NOMO-1 treated with DMSO at 0.1 percent for 48 hours (cell line): ENCODE data around the gene IL31RA.
A peak's percentile ranks its signal among the peaks of the same experiment; 100 is the strongest.

ENCODE experiments used
- DNase-seq: peaks from one replicate; lab custom pipeline; 2025; ENCODE audit not compliant: unreplicated experiment; lab: John Stamatoyannopoulos, UW

IL31RA gene

DNA sequence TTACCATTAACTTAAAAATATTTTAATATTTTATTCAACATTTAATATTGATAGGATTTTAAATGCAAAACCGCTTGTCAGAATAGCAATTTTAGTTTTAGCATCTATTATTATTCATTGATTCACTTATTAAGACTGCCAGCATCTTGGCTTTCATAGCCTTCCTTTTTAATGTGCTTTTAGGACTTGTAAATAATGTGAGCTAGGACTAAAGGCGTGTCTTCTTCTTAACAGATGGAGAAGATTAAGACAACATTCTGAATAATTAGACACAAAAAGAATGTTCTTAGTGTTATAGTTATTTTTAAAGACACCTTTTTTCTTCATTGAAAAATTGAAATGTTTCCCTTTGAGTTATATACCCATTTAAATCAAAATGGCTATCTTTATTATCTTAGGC is 6.9 kb downstream of the IL31RA start:
- no peak for DNase-seq

DNA sequence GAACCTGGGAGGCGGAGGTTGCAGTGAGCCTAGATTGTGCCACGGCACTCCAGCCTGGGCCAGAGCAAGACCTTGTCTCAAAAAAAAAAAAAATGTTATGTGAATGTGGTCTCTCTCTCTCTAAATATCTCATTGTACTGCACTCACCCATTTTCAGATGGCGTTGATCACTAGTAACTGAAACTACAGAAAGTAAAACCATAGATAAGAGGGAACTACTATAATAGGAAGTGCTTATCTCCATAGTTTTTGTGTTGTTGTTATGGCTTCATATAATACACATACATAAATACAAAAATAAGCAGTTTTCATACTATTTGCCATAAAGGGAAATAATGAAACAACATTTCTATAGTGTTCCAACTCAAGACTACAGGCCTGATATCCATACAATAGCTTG is 9.1 kb downstream of the IL31RA start:
- DNase-seq = peak; percentile 72

DNA sequence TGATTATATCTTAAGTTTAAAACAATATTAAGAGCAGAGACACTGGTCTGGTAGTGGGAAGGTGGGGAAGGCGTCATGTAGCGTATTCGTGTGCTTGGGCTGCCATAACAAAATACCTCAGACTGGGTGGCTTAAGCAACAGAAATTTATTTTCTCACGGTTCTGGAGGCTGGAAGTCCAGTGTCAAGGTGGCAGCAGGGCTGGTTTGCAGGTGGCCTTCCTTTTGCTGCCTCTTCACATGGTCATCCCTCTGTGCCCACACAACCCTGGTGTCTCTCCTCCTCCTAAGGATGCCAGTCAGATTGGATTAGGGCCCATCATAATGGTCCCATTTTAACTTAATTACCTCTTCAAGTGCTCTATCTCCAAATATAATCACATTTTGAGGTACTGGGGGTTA is 9.6 kb downstream of the IL31RA start:
- no peak for DNase-seq

DNA sequence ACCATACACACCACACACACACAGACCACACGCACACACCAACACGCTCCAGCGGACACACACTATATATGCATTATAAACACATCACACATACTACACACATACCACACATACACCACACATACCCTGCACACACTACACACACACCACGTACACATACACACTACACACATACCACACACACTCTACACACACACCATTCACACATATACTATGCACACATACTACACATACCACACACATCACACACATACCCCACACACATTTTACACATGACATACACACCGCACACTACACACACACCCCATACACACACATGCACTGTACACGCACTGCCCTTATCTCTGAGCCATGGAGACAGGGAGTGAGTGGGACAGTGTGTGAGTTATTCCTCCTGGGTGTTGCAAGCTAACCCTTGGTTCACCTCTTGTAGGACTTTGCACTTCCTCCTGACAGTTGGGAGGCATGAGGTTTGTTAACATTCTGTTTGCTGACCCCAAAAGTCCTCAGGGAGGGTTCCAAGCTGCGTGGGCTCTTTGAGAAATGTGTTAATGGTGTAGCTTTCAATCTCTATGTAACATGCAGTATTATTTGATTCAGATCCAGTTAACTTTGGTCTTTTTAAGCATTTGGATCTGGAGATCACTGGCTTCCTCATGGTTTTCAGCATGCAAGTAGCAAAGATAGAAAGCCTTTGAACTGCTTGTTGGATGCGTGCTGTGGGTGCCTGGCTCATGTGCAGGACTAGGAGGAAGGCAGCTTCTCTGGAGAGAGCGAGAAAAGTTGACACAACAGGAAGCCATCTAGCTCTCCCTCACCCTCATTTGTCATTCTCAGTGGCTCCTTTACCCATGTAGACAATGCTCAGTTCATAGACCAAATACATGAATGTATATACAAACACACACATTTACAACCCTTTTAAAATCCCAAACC is 13.7 kb downstream of the IL31RA start:
- DNase-seq = peak; percentile 88

DNA sequence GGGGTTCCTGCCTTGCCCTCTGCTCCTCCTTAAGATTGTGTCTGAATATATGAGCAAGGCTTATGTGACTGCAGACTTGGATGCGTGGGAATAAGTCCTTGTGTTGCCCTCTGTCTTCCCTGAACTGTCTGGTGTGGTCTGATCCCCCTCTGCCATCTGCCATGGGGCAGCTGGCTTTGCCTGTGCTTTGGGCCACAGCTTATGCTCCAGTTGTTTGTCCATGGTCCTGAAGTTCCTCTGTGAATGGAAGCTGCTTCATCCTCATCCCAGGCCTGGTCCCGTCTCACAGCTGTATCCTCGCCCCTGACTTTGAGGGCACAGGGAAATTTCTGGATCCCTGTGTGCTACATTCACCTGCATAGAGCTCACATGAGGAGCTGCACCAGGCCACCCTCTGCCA is 14.7 kb downstream of the IL31RA start:
- DNase-seq = no peak

DNA sequence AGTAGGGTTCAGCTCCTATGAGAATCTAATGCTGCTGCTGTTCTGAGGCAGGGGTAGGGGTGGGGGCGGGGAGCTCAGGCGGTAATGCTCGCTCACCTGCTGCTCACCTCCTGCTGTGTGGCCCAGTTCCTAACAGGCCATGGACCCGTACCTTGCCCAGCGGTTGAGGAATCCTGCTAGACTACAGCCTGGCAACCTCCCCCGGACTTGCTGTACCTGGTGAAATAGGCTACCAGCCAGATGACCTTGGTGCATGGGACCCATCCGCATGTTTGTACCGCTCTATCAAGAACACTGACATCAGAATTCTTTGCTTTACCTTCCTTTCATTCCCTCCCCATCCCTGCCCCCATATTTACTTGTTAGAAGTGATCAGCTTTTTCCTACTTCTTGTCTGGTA is 15.3 kb downstream of the IL31RA start:
- no peak for DNase-seq

DNA sequence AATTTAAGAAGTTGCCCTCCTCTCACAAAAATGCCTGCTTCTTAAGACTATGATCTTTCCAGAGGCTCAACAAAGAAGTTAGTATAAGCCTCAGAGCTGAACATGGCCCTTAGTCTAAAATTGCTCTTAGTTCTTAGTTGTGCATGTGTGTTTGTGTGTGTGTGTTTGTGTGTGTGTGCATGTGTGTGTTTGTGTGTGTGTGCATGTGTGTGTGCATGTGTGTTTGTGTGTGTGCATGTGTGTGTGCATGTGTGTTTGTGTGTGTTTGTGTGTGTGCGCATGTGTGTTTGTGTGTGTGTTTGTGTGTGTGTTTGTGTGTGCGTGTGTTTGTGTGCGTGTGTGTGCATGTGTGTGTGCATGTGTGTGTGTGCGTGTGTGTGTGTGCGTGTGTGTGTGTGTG is 15.8 kb downstream of the IL31RA start:
- no peak for DNase-seq

DNA sequence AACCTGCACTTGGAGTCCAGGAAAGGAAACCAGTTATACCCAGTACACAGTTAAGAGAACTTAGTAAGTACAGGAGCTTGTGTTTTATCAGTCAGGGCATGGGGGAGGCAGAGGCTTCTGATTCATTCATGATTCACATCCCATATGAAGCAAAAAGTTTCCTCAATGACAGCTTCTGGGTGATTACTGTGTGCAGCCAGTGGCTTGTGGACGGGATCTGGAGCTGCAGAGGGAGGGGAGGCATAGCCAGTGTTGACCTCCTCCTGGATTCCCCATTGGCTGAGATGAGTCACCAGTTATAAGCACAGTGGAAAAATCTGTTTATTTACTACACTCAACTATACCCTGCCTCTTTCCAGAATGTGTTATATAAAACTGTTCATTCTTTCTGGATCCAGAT is 17.7 kb downstream of the IL31RA start:
- peak; percentile 35 for DNase-seq

DNA sequence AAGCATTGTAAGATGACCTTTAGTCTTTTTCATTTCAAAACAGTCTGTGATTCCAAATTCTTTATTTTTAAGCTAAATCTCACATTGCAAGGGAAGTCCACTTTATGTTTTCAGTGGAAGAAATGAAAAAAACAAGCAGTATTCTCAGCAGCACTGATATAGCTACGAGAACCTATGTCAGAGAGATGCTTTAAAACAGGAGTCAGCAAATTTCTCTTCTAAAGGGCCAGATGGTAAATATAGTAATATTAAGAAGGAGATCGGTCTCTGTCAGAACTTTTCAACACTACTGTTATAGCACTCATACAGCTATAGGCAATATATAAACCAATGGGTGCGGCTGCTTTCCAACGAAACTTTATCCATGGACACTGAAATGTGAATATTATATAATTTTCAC is 18.7 kb downstream of the IL31RA start:
- no peak for DNase-seq

DNA sequence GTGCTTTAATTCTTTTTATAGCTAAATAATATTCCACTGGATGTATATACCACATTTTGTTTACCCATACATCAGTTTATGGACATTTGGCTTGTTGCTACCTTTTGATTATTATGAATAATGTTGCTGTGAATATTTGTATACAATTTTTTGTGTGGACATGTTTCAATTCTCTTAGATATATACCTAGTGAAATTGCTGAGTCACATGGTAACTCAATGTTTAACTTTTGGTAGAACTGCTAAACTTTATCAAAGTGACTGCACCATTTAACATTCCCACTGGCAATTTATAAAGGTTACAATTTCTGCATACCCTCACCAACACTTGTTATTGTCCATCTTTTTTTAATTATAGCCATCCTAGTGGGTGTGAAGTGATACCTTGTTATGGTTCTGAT is 22.1 kb downstream of the IL31RA start:
- no peak for DNase-seq

DNA sequence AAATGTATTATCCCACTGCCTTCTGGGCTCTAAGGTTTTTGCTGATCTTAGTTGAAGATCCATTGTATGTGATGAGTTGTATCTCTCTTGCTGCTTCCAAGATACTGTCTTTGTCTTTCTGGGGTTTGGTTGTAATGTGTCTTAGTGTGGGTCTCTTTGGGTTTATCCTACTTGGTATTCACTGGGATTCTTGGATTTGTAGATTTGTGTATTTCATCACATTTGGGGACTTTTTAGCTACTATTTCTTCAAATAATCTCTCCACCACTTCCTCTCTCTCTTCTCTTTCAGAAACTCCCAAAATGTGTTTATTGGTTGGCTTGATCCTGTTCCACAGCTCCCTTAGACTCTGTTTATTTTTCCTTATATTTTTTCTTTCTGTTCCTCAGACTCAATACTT is 26.5 kb downstream of the IL31RA start:
- no peak for DNase-seq

DNA sequence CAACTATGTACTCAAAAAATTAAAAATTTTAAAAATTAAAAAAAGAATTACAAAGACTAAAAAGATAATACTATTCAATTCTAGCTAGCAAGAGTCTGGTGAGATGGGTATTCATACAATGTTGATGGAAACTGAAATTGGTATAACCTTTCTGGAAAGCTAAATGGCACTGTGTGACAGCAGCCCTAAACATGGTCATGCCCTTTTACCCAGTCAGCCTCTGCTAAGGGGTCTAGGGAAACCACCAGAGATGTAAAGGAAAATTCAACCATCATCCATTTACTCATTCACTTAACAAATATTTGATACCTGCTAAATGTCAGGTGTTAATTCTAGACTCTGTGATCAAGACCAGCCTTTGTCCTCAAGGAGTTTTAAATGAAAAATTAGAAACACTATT is 29.3 kb downstream of the IL31RA start:
- DNase-seq = no peak

DNA sequence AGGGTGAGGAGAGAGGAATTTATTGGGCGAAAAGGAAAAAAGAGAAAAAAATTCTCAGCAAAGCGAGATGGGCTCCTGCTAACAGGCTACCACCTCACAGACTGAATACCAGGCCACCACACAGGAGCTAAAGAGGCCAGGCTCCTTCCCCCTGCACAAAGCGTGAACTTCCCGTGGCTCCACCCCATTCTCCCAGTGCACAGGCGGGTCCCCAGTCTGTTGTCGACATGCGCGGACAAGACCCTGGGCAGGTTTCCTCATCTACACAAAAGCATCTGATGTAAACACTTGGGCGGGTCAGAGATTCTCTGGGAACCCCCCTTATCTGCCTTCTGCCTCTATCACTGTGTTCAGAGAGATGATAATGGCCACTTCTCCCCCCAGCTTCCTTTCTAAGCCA is 34.2 kb downstream of the IL31RA start:
- no peak for DNase-seq

DNA sequence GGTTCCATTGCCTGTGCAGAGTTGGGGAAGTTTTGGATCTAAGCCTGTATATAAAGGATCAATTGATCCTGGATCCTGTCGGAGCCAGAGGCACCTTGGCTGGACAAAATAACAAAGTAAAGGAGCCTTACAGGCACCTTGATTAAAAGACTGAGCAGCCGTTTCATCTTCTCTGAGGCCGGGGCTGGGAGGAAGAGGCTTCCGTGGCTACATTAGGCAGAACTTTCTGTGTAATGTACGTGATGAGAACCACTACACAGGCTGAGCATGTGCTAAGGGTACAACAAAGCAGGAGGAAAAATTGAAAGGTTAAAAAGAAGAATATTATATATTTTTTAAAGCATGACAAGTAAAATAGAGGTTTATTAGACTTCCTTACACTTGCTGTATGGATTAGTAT is 37.0 kb downstream of the IL31RA start:
- DNase-seq = no peak

DNA sequence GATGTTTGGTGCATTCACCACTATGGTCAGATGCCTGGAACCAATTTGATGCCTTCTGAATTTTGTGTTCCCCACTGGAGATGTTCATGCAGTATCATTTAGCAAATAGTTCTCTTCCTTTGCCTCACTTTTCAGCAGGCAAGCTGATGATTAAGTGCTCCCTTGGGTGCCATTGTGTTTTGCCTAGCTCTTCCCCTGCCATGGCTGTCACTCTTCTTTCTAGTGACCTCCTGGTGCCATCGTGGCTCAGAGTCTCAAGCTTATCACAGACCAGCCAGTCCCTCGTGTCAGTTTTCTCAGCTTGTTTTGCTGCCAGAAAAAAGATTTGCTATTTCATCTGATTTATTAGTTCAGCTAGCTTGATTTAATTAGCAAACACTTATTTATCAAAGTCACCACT is 41.3 kb downstream of the IL31RA start:
- no peak for DNase-seq

DNA sequence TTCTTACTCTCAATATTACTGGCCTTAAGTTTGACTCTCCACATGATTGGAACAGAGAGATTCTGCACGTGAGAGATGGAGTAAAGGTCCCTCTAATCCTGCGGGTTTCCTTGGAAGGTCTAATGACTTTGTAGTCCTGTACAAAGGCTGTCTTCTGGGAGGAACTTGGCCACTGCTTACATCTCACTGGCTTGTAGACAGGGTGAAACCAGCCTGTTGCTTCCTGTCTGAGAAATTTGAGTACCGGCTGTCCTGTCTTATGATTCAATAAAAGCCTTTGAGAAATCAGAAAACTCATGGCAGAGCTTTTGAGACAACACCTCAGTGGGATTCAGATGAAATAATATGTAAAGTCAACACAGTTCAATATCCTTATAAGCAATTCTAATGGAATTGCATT is 43.0 kb downstream of the IL31RA start:
- DNase-seq = no peak

DNA sequence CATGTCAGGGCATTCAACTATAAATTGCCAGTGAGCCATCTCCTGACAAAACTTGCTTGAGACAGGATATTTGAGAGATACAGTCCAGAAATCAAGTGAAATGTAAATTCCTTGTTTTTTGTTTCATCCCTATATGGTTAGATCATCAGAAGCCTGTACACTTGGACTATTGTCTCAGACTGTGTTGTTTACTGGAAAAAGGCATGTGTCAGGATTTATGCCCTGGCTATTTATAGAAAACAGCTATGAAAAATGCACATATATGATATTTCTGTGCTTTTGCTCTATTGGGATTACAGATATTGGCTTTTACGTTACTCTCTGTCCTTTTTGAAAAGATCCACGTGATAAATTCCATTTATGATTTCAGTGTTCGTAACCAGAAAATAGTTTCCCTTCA is 44.2 kb downstream of the IL31RA start:
- DNase-seq = no peak

DNA sequence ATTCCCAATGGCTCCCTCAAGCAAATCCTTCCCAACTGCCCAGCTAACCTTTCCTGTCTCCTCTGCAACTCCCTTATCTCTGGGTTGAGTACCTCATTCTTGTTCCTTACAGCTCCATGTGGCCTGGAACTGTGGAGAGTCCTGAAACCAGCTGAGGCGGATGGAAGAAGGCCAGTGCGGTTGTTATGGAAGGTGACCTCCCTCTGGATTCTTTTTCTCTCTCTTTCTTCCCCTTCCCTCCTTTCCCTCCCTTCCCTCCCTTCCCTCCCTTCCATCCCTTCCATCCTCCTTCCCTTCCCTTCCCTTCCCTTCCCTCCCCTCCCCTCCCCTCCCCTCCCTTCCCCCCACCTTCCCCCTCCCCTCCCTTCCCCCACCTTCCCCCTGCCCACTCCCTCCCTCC is 45.1 kb downstream of the IL31RA start:
- DNase-seq = no peak

DNA sequence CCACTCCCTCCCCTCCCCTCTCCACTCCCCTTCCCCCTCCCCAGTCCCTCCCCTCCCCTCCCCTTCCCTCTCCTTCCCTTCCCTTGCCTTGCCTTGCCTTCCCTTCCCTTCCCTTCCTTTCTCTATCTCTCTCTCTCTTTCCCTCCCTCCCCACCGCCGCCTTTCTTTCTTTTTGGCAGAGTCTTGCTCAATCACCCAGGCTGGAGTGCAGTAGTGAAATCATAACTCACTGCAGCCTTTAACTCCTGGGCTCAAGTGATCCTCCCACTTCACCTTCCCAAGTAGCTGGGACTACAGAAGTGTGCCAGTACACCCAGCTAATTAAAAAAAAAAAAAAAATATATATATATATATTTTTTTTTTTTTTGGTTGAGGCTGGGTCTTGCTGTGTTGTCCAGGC is 45.5 kb downstream of the IL31RA start:
- peak; percentile 29 for DNase-seq

DNA sequence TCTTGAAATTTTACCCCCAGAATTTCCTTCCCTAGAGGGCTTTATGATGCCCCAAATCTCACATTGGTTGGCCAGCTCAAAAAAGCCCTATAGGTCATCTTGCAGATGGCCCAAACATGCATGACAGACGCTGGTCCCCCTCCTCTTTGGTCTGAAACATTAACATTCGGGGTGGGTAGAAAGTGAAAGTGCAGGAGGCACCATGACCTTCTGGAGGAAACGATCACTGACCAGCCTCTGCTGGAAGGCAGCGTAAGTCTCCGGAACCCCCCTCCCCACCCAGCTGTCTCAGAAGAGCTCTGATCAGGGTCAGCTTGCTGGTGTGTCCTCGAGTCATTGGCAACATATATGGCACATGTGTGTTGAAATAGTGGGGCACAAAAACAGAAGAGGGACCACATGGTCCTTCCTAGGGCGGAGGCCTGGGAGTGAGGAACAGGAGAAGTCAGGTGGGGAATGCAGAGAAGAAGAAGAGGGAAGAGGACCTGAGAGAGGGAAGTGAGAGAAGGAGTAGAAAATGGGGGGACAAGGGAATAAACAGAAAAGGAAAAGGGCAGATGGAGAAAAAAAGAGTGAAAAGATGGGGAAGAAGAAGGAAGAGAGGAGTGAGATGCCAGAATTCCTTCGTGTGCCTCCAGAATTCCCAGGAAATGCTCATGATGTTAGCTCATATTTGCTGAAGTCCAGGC is 46.2 kb downstream of the IL31RA start:
- DNase-seq = no peak

DNA sequence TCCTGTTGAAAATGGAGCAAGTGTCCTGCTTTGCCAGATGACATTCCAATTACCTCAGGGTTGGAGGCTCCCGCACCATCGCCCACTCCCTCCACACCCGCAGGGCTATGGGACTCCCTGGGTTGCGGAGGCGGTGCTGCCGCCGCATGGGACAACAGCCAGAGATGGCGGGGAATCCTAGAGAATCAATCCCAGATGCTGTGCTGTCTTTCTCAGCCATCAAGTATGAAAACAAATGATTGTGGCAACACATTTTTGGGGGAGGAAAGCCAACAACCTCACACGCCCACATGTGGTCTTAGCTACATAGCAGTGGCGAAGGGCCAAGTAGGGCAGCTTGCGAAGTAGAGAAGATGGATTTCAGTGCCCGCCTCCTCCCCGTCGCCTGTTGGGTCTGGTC is 46.7 kb downstream of the IL31RA start:
- no peak for DNase-seq

DNA sequence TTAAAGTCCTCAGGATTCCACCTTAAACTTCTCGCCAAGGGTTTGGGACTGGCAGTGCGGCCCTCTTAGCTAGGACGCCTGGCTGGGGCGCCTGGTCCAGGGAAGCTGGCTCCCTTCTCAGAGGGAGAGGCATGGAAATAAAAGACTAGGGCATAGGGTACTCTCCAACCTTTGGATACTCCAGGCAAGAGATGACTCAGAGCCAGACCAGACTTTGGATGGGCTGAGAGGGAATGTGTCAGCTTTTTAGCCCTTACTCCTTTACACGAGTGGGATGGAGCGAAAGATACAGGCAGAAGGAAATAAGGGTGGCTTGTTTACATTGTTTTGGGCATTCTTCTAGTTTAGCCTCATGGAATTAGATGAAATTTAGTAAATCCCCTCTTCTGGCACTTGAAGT is 48.2 kb downstream of the IL31RA start:
- no peak for DNase-seq

DNA sequence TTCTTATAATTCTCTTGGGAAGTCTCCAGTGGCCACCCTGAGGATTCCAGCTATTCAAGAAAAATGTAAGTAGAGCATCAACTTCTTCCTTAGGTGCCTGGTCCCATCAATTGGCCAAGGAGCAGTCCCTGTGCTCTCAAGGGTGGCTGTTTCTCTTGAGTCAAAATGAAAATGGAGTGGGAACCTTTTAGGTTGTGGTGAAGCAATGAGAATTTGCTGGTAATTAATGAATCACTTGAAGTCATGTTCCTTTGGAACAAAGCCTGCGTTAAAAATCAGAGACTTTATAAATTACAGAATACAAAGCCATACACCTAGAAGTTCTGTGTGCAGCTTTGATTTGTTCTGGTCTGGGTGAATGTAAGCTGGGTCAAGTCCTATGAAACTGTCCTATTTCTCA is 48.9 kb downstream of the IL31RA start:
- DNase-seq = no peak
